GM19043 (cell line): Measurements from ENCODE around the gene TRIM69.
"Not testable (repeated sequence)": the region's sequence is repeated elsewhere in the genome, so short reads cannot be mapped to it uniquely, and the experiment has no call there.

ENCODE experiments used
- ATAC-seq: cut with Tn5 transposase; IDR thresholded peaks from one replicate; pipeline ENCODE4 v1.9.1; 2021; ENCODE audit warnings: low read depth; ENCODE audit not compliant: unreplicated experiment

The TRIM69 gene

DNA sequence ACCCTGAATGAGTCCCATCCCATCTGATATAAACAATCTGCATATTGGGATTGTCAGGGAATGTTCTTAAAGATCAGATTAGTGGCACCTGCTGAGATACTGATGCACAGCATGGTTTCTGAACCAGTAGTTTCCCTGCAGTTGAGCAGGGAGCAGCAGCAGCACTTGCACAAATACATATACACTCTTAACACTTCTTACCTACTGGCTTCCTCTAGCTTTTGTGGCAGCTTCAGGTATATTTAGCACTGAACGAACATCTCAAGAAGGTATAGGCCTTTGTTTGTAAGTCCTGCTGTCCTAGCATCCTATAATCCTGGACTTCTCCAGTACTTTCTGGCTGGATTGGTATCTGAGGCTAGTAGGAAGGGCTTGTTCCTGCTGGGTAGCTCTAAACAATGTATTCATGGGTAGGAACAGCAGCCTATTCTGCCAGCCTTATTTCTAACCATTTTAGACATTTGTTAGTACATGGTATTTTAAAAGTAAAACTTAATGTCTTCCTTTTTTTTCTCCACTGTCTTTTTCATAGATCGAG is 20.5 kb upstream of the TRIM69 start:
- ATAC-seq: no peak

DNA sequence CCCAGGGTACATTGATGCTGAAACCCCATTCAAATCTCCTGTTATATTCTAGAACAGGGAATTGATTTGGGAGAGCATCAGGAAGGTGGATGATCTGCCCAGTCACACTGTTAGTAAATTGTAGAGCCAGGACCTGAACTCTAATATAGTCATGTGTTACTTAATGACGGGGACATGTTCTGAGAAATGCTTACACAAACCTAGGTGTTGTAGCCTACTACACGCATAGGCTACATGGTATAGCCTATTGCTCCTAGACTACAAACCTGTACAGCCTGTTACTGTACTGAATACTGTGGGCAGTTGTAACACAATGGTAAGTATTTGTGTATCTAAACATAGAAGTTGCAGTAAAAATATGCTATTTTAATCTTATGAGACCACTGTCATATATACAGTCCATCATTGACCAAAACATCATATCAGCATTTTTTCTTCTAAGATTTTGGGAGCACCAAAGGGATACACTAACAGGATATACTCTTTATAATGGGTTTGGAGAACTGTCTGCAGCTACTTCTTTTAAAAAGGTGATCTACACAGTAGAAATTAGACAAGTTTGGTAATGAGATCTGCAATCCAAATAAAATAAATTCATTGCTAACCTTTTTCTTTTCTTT is 19.2 kb upstream of the TRIM69 start:
- no peak for ATAC-seq

DNA sequence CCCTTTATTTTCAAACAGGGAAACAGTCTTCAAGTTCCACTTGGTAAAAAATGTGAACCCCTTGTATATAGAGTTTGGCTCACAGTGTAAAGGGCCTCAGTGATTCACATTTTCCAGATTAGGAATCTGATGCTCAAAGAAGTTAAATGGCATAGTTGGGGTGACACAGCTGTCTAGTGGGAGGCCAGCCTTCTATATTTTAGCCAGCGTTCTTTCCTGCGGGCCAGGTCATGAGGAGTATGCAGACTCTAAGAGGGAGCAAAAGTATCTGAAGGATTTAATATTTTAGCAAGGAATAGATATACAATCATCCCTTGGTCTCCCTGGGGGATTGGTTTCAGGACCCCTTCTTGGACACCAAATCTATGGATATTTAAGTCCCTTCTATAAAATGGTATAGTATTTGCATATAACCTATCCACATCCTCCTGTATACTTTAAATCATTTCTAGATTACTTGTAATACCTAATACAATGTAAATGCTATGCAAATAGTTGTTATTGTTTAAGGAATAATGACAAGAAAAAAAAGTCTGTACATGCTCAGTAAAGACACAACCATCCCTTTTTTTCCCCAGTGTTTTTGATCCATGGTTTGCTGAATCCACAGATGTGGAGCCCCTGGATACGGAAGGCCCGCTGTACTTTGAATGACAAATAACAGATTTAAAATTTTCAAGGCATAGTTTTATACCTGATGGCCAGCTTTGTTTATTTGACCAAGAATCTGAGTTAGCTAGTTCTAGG is 18.0 kb upstream of the TRIM69 start:
- ATAC-seq: no peak

DNA sequence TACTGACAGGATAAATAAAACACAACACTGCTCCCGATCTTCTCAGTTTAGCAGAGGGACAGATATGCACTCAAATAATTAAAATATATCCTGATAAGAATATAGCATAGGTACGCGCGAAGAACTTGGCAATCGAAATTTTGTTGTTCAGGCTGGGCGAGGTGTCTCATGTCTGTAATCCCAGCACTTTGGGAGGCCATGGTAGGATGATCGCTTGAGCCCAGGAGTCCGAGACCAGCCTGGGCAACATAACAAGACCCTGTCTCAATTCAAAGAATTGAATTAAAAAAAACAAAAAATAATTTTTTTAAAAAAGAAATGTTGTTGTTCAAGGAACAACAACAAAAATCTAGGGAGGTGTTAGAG is 17.4 kb upstream of the TRIM69 start:
- ATAC-seq: no peak

DNA sequence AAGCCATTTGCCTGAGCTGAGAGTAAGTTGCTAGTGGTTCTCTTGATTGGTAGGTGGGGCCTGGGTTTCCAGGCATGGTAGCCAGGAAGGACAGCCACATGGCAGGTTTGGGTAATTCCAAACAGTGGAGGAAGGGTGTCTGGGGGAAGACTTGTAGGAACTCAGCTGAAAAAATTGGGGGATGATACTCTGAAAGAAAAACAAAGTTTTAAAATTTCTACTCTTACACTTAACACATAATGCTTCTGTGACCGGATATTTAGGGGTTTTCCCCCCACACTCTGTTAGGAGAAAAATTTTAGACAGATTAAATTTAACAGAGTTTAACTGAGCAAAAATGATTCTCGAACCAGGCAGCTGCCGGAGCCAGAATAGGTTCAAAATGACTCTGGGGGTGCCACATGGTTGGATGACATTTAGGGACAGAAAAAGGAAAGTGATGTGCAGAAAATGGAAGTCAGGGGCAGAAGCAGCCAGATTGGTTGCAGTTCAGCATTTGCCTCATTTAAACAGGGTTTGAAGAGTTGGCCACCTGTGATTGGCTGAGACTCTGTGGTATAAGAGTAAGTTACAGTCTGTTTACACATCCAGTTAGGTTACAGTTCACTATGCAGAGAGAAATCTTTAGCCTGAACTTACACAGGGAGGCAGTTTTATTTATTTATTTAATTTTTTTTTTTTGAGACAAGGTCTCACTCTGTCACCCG is 16.9 kb upstream of the TRIM69 start:
- peak; percentile 46 for ATAC-seq

DNA sequence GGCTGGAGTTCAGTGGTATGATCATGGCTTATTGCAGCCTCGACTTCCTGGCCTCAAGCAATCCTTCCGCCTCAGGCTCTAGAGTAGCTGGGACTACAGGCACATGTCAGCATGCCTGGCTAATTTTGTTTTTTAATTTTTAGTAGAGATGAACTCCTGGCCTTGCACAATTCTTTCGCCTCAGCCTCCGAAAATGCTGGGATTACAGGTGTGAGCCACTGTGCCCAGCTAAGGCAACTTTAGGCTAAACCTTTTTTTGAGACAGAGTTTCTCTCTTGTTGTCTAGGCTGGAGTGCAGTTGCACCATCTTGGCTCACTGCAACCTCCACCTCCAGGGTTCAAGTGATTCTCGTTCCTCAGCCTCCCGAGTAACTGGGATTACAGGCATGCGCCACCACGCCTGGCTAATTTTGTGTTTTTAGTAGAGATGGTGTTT is 16.3 kb upstream of the TRIM69 start:
- ATAC-seq: not testable (repeated sequence)

DNA sequence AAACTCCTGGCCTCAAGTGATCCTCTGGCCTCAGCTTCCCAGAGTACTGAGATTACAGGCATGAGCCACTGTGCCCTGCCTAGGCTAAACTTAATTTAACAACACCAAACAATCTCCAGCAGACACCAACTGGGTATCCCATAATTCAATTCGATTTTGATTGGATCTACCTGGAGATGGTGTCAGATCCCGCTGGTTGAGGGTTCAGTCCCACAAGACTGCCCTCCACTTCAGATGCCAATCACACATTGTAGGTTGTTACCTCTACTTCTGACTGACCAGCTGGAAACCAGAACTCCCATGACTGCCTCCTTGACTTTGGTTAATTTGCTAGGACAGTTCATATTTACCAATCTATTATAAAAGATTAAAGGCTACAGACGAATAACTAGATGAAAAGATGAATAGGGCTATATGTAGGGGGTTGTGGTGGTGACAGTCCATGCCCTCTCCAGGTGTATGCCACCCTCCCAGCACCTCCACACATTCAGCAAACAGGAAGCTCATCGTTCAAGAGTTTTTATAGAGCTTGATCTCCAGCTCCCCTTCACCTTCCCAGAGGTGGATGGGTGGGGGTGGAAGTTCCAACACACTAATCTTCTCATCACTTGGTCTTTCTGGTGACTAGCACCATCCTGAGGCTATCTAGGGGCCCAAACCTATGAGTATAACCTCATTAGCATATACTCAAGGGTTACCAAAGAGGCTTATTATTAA is 15.7 kb upstream of the TRIM69 start:
- no peak for ATAC-seq

DNA sequence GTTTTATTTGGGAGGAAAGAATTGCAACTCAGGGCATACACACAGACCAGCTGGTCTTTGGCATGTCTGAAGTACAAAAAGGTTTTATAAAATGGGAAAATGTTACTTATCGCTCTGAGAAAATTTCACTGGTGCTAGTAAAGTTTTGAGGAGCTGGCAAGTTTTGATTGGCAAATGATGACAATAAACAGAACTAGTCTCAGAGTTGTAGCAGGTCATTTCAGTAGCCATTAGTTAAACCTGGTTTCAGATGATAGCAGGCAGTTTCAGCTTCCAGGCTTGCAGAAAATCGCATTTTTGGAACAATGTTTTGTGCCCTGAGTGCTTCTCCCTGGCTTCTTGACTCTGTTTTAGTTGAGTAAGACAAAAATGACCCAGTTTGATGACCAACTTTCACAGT is 14.3 kb upstream of the TRIM69 start:
- ATAC-seq: no peak

DNA sequence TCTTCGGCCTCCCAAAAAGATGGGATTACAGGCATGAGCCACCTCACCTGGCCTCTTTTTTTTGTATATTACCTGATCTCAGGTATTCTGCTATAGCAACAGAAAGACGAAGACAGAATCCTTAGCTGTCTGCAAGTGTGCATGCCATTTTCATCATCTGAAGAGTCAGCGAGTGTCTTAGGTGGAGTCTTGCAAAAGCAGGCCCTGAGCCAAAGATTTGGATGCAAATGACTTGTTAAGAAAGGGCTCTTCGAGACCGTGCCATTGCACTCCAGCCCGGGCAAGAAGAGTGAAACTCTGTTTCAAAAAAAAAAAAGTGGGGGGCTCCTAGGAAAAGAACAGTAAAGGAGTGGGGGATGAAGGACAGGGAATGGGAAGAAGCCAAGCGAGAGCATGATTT is 10.2 kb upstream of the TRIM69 start:
- ATAC-seq: no peak

DNA sequence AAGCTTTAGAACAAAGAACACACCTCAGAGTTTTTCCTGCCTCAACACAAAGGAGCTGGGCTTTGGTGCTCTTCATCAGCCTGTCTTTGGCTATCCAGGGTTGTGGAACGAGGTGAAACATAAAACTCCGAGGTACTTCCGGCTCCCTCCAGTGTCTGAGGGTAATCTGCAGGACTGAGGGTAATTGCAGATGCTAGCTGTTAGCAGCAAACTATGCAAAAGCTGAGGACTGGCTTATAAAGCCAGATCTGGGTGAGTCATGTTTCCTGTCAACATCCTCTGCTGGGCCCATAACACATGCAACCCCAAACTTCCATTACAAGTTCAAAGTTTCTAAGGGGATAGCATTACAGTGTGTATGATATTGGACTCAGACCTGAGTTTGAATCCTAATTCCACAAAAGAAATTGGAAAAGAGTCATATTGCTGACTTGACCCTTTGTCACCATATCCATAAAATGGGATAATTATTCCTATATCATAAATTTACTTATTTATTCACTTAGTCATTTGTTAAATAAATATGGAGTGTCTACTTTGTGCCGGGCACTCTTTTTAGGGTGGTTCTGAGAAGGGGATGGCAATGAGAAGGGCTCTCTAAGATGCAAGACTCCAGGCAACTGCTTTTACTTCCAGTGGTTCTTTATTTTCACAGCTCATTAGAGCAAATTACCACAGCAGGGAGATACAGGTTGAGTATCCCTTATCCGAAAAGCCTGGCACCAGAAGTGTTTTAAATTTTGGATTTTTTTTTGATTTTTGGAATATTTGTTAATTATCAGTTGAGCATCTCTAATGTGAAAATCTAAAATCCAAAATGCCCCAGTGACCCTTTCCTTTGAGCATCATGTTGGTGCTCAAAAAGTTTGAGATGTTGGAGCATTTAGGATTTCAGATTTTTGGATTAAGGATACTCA is 9.5 kb upstream of the TRIM69 start:
- peak; percentile 37 for ATAC-seq

DNA sequence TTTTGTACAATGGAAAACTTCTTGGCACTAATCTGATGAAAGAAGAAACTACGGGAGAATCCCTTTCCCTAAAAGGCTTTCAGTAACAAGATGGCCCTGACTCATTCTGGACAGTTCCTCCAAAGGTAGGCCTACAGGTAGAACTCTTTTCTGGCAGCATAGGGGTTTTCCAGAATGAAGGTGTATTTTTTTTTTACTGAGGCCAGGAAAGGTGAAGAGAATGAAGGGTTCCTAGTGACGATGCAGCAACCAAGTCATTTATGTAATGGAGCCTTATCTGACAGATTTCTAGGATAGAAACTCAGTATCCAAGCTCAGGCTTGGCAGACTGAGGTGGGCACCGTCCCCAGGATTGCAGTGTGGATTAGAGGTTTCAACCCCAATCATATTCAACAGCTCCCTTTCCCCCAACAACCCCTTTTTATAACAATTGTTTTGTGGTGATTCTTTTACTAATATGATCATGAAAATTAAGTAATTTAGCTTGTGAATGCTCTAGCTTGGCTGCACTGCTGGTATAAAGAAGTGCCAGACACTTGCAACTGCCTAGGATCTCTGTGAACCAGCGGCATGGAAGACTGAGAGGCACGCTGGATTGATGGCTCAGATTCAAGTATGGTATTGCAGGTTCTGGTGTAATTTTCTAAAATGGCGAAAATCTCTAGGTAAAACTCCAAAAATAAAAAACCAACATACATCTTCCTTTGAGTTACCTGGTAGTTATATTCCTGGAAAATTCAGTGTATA is 8.7 kb upstream of the TRIM69 start:
- no peak for ATAC-seq

DNA sequence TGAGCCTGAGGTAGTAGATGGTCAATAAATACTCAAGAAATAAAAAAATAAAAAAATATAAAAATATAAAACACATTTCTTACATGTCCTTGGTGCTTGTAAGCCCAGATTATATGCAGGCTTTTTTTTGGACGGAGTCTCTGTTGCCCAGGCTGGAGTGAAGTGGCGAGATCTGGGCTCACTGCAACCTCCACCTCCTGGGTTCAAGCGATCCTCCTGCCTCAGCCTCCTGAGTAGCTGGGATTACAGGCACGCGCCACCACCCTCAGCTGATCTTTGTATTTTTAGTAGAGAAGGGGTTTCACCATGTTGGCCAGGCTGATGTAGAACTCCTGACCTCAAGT is 8.1 kb upstream of the TRIM69 start:
- not testable (repeated sequence) for ATAC-seq

DNA sequence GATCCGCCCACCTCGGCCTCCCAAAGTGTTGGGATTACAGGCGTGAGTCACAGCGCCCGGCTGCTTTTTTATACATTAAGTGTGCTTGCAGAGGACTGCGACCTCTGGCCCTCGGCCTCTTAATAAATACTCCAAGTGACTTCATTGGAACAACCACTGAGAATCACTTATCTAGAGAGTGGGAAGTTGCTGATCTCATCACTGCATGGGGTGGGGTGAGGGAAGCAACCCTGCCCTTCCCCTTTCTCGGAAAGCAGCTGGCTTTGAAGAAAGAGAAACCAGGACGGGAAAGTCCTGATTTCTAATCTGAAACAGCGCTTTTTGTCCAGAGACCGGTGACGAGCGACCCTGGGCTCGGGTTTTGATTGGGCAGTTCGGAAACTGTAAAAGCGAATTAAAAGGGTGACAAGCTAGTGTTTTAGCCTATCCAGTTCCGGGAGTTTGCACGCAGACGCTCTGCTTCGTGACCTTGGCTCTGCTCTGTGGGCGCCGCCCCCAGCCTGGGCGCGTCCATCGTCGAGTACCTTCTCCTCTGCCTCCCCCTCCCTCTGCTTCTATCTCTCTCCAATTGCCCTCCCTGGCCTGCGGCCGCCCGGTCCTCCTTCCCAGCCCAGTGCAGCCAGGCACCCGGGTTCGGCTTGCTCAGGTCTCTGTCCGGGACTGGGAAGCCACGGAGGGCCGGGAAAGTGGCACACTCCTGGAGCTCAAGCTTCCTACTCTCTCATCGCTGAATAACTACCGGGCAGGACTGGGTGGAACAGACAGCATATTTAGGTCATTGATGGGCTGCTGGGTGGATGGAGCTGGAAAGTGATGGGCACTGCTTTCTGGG is 7.5 kb upstream of the TRIM69 start:
- ATAC-seq: peak; percentile 67

DNA sequence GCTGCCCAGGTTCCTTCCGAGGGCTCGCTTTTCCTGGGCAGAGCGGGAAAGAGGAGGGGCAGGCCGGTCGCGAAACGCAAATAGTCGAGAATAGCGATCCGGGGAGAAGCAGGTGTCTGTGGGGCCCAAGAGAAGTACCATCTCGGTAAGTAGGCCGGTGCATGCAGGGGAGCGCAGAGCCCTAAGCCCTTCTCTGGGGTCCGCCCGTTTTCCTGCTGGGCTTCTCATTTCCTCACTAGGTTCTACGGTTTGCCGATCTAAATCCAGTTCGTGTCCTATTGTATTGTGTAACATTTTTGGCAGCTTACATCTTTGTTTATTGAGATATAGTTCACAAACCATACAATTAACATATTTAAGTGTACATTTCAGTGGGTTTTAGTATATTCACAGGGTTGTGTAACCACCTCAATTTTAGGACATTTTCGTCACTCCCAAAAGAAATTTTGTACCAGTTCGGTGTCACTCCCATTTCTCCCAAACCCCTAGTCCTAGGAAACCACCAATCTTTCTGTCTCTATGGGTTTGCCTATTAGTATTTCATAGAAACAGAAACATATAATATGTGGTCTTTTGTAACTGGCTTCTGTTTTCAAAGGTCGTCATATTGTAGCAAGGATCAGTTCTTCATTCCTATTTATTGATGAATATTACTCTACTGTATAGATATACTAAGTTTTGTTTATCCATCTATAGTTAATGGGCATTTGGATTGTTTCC is 6.8 kb upstream of the TRIM69 start:
- no peak for ATAC-seq

DNA sequence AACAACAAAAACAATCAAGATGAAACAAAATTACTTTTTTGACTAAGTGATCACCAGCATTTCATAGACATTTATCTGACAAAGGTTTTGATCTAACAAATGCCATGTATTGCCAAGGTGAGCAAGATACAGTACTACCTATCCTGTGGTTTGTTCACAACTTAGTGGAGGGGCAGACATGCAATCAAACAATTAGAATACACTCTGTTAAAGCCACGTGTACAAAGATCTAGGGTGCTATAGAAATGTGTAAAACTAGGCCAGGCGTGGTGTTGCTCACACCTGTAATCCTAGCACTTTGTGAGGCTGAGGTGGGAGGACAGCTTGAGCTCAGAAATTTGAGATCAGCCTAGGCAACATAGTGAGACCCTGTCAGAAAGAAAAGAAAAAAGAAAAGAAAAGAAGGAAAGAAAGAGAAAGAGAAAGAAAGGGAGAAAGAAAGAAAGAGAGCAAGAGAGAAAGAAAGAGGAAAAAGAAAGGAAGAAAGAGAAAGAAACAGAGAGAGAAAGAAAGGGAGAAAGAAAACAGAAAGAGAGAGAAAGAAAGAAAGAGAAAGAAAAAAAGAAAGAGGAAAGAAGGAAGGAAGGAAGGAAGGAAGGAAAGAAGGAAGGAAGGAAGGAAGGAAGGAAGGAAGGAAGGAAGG is 1.4 kb upstream of the TRIM69 start:
- no peak for ATAC-seq

DNA sequence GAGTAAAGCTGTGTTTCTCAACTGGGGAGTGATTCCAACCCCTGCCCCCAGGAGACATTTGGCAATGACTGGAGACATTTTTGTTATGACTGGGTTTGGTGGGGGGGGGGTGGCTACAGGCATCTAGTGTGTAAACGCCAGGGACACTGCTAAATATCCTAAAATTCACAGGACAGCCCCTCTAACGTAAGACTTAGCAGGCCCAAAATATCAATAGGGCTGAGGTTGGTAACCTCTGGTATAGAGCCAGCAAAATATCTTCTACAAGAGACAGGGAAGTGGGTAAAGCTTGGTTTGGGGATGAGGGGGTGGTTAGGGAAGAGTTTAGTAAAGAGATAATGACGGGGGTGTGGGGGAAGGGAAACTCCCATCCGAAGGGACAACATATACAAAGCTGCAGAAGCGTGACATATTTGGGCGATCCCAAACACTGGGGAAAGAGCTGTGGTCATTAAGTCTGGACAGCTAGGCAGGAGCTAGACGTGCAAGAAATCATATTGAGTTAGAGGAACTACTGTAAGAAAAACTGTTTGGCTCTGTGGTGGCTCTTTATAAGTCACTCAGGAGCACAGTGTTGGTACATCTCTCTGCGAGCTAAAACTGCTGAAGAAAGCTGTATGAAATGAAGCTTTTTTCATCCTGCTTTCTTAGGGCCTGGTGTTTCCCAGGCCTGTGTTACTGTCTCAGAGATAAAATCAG is 697 bp upstream of the TRIM69 start:
- ATAC-seq: no peak
